HepG2 (cell line): ENCODE results near the gene COX14. TPM values are rescaled to one million over a fixed set of nuclear protein-coding genes. Genes with fewer than 3 reads are reported as not detected.

ENCODE experiments used
- ADNP ChIP-seq: sonication (generic); formaldehyde crosslinking; IDR thresholded peaks from 2 replicates; pipeline ENCODE4 v1.4.0; 2020; ENCODE audit warnings: missing genetic modification reagents
- KMT2A ChIP-seq: sonication (generic); formaldehyde crosslinking; IDR thresholded peaks from 2 replicates; pipeline ENCODE4 v1.4.0; 2020; ENCODE audit warnings: missing genetic modification reagents
- MIER3 ChIP-seq: IDR thresholded peaks from 2 replicates; pipeline ENCODE4 v1.6.1; 2016; ENCODE audit warnings: missing compliant biosample characterization, borderline replicate concordance
- MNT ChIP-seq: fragments of 450-650 bp; IDR thresholded peaks from 2 replicates; pipeline ENCODE4 v1.6.1; 2016
- NFE2L1 ChIP-seq: sonication (generic); formaldehyde crosslinking; IDR thresholded peaks from 2 replicates; pipeline ENCODE4 v1.4.0; 2020; ENCODE audit warnings: missing genetic modification reagents, mild to moderate bottlenecking, borderline replicate concordance
- NR1H2 ChIP-seq: sonication (generic); formaldehyde crosslinking; IDR thresholded peaks from 2 replicates; pipeline ENCODE4 v1.8.1; 2022; ENCODE audit warnings: low read depth, missing genetic modification reagents, borderline replicate concordance
- NR2F1 ChIP-seq, 2 experiments: fragments of 450-650 bp in 1 of 2; formaldehyde crosslinking in 1 of 2; IDR thresholded peaks; 2 replicates each; pipeline versions ENCODE4 v1.5.0 to v1.6.1; 2016 to 2020; ENCODE audit warnings: mild to moderate bottlenecking in 1 of 2, missing compliant biosample characterization in 1 of 2, missing genetic modification reagents in 1 of 2, moderate library complexity in 1 of 2
- PHF5A ChIP-seq: IDR thresholded peaks from one replicate; pipeline ENCODE4 v1.6.1; 2018; ENCODE audit warnings: low read depth, missing genetic modification reagents; ENCODE audit not compliant: unreplicated experiment
- RAD21 ChIP-seq: fragments of 450-650 bp; formaldehyde crosslinking; IDR thresholded peaks from 2 replicates; pipeline ENCODE4 v1.5.0; 2020; ENCODE audit warnings: mild to moderate bottlenecking
- SYNCRIP ChIP-seq: fragments of 200-400 bp; formaldehyde crosslinking; IDR thresholded peaks from 2 replicates; pipeline ENCODE4 v1.6.1; 2018; ENCODE audit warnings: mild to moderate bottlenecking, low read depth, low read length; ENCODE audit not compliant: insufficient read depth
- ZBTB21 ChIP-seq: sonication (generic); formaldehyde crosslinking; IDR thresholded peaks from 2 replicates; pipeline ENCODE4 v1.4.0; 2020; ENCODE audit warnings: missing genetic modification reagents
- ZBTB4 ChIP-seq: sonication (generic); formaldehyde crosslinking; IDR thresholded peaks from 2 replicates; pipeline ENCODE4 v1.4.0; 2020; ENCODE audit warnings: missing genetic modification reagents, mild to moderate bottlenecking, borderline replicate concordance
- ZNF143 ChIP-seq: sonication (generic); formaldehyde crosslinking; IDR thresholded peaks from 2 replicates; pipeline ENCODE4 v1.4.0; 2020; ENCODE audit warnings: missing genetic modification reagents
- ZNF20 ChIP-seq: sonication (generic); formaldehyde crosslinking; IDR thresholded peaks from 2 replicates; pipeline ENCODE4 v1.4.0; 2020; ENCODE audit warnings: mild to moderate bottlenecking, moderate library complexity, missing genetic modification reagents
- ZNF704 ChIP-seq: sonication (generic); formaldehyde crosslinking; IDR thresholded peaks from 2 replicates; pipeline ENCODE4 v1.8.1; 2023; ENCODE audit warnings: mild to moderate bottlenecking, inconsistent platforms, moderate library complexity, missing genetic modification reagents, borderline replicate concordance
- ZSCAN5A ChIP-seq: sonication (generic); formaldehyde crosslinking; IDR thresholded peaks from 2 replicates; pipeline ENCODE4 v1.8.0; 2022; ENCODE audit warnings: mild to moderate bottlenecking, missing genetic modification reagents, borderline replicate concordance
- polyA plus RNA-seq, 8 experiments: library from polyadenylated mRNA; depleted of rRNA in 3 of 8; stranded (reverse) in 7 of 8; unstranded in 1 of 8; fragments of >200 nt; fragmentation: Illumina TruSeq in 4 of 8; extraction: Trizol in 4 of 8; gene quantifications; 2 replicates each; pipeline versions ENCODE4 v1.2.1 to v1.2.3, GENCODE V29; 2011 to 2016; ENCODE audit warnings: low read depth in 4 of 8, missing spikeins in 1 of 8, mixed read lengths in 1 of 8; ENCODE audit not compliant: insufficient read depth in 1 of 8
- total RNA-seq, 5 experiments: library from RNA; depleted of rRNA; stranded (reverse); fragments of >200 nt; fragmentation: Illumina TruSeq; extraction: Trizol; gene quantifications; 2 replicates each; pipeline ENCODE4 v1.2.3, GENCODE V29; 2016; ENCODE audit warnings: low read depth in 1 of 5
- TF ChIP-seq, protein P1 (sequence below): sonication (generic); IDR thresholded peaks from 2 replicates; pipeline ENCODE4 v1.6.1; 2016; ENCODE audit warnings: low read depth, borderline replicate concordance
- TF ChIP-seq, protein P2 (sequence below): sonication (generic); formaldehyde crosslinking; IDR thresholded peaks from 2 replicates; pipeline ENCODE4 v1.8.0; 2022; ENCODE audit warnings: missing genetic modification reagents, mild to moderate bottlenecking, borderline replicate concordance

The COX14 gene
- total and polyA plus RNA-seq, 2 of the 13 experiments (the other 11 are each of a cell fraction or from before 2014, with no cell fraction given), result 53.0 to 71.6 TPM

- TF ChIP-seq, protein P1, sequence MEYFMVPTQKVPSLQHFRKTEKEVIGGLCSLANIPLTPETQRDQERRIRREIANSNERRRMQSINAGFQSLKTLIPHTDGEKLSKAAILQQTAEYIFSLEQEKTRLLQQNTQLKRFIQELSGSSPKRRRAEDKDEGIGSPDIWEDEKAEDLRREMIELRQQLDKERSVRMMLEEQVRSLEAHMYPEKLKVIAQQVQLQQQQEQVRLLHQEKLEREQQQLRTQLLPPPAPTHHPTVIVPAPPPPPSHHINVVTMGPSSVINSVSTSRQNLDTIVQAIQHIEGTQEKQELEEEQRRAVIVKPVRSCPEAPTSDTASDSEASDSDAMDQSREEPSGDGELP, result 0 out of 2 replicates have a peak, but pooled peaks have one; percentile 18
- TF ChIP-seq PHF5A (CRISPR knock-in tag) (no peak), ZNF143 (CRISPR knock-in tag) (no peak), ZNF704 (CRISPR knock-in tag) (0 out of 2 replicates have a peak, but pooled peaks have one; percentile 57), NR2F1 (CRISPR knock-in tag; IDR thresholded peaks at IDR 0.05) (peak; percentile 74 to 76), ZSCAN5A (no peak), MNT (no peak), NFE2L1 (CRISPR knock-in tag) (no peak), SYNCRIP (no peak), NR1H2 (CRISPR knock-in tag) (no peak), ADNP (CRISPR knock-in tag) (no peak), MIER3 (CRISPR knock-in tag) (peak; percentile 58; the same call in 1 of the 2 replicates), ZBTB4 (CRISPR knock-in tag) (no peak), RAD21 (CRISPR knock-in tag) (peak; percentile 99), ZBTB21 (CRISPR knock-in tag) (no peak), ZNF20 (no peak), KMT2A (CRISPR knock-in tag) (0 out of 2 replicates have a peak, but pooled peaks have one; percentile 48)
- TF ChIP-seq, protein P2, sequence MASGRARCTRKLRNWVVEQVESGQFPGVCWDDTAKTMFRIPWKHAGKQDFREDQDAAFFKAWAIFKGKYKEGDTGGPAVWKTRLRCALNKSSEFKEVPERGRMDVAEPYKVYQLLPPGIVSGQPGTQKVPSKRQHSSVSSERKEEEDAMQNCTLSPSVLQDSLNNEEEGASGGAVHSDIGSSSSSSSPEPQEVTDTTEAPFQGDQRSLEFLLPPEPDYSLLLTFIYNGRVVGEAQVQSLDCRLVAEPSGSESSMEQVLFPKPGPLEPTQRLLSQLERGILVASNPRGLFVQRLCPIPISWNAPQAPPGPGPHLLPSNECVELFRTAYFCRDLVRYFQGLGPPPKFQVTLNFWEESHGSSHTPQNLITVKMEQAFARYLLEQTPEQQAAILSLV (CRISPR knock-in tag), result no peak
Measured at GRCh38 chr12:50074936-50075807, 36.9 kb upstream of the COX14 start (continued).
